ENCODE data around the gene CHD5. TPM values are rescaled to one million over a fixed set of nuclear protein-coding genes. Genes with fewer than 3 reads are reported as not detected.

CHD5 gene
- polyA plus RNA-seq, 2 of the 4 experiments (the other 2 are of a cell fraction) = 0.21 to 0.66 TPM

- Histone ChIP-seq H3K4me1 (no peaks in the 10 kb centered on the region), H3K27ac (no peak overlapping the region), H3K9me3 (no peaks in the 10 kb centered on the region), H3K4me2 (no peak overlapping the region), H3K4me3 (no peak overlapping the region)
- WGBS (ENCODE audit: missing lambda C conversion rate) = 71% methylated on average over 2 of the region's 2 CpGs
- ChIA-PET POLR2A (no interaction called here), CTCF (no interaction called here)
- TF ChIP-seq KDM5A (IDR thresholded peaks at IDR 0.05) (no peak), CHD2 (IDR thresholded peaks at IDR 0.05; ENCODE audit: low read length, partially characterized antibody) (no peak), FOSL2 (IDR thresholded peaks at IDR 0.05) (no peak), FOSL2 (CRISPR knock-in tag; IDR thresholded peaks at IDR 0.05) (no peak), ESRRA (IDR thresholded peaks at IDR 0.05; ENCODE audit: borderline replicate concordance, low read length) (no peak), RNF2 (IDR thresholded peaks at IDR 0.05; ENCODE audit: borderline replicate concordance, low read depth) (no peak), CBX8 (IDR thresholded peaks at IDR 0.05) (no peak), SMC3 (IDR thresholded peaks at IDR 0.05) (no peak), EHMT2 (IDR thresholded peaks at IDR 0.05; ENCODE audit: low read depth) (no peak), MAX (IDR thresholded peaks at IDR 0.05) (no peak), BHLHE40 (IDR thresholded peaks at IDR 0.05; ENCODE audit: low read depth, low read length) (no peak)
- no peak for ATAC-seq
- no peak for FAIRE-seq
- no peak for DNase-seq (ENCODE audit: low read depth in 1 of 2, low spot score in 1 of 2)
Measured at GRCh38 chr1:6140413-6140812, 39.7 kb downstream of the CHD5 start.

DNA sequence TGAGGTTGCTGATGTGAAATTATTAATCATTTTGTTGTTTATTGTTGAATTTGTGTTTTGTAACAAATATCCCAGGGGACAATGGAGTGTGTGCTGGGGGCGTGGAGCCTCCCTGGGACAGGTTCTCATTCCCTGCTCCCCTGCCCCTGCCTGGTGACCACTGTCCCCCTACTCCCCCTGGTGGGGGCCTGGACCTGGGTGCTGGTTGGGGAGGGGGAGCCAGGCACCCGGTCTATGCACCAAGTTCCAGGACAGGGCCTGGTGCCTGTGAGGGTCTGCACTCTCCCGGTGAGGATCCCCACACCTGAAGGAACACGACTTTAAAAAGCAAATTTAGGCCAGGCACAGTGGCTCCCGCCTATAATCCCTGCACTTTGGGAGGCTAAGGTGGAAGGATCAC lies 42.4 kb downstream of the CHD5 start:
- ChIA-PET POLR2A (no interaction called here), CTCF (no interaction called here)
- FAIRE-seq (no peak), DNase-seq (ENCODE audit: low read depth in 1 of 2, low spot score in 1 of 2) (no peak), ATAC-seq (no peak)
- TF ChIP-seq TFCP2L1 (CRISPR knock-in tag; IDR thresholded peaks at IDR 0.05) (no peak), HES2 (IDR thresholded peaks at IDR 0.05) (no peak), FOSB (CRISPR knock-in tag; IDR thresholded peaks at IDR 0.05) (no peak), RARB (CRISPR knock-in tag; IDR thresholded peaks at IDR 0.05) (no peak), RFX5 (IDR thresholded peaks at IDR 0.05) (no peak), CBX2 (IDR thresholded peaks at IDR 0.05; ENCODE audit: borderline replicate concordance, low read depth) (no peak), BCL3 (IDR thresholded peaks at IDR 0.05) (no peak), RAD21 (conservative IDR thresholded peaks at IDR 0.05 in 1 of 2, IDR thresholded peaks at IDR 0.05 in 1 of 2) (no peak), CHD2 (IDR thresholded peaks at IDR 0.05; ENCODE audit: low read length, partially characterized antibody) (no peak), MAX (IDR thresholded peaks at IDR 0.05) (no peak), FOSL2 (IDR thresholded peaks at IDR 0.05) (no peak), FOSL2 (CRISPR knock-in tag; IDR thresholded peaks at IDR 0.05) (no peak), USF2 (IDR thresholded peaks at IDR 0.05) (no peak), HOXA7 (CRISPR knock-in tag; IDR thresholded peaks at IDR 0.05) (no peak), ATOH8 (CRISPR knock-in tag; IDR thresholded peaks at IDR 0.05; ENCODE audit: low read depth) (no peak), HOXB5 (CRISPR knock-in tag; IDR thresholded peaks at IDR 0.05) (no peak), HOXB13 (CRISPR knock-in tag; IDR thresholded peaks at IDR 0.05; ENCODE audit: low read depth) (no peak)
- TF ChIP-seq, protein P1, sequence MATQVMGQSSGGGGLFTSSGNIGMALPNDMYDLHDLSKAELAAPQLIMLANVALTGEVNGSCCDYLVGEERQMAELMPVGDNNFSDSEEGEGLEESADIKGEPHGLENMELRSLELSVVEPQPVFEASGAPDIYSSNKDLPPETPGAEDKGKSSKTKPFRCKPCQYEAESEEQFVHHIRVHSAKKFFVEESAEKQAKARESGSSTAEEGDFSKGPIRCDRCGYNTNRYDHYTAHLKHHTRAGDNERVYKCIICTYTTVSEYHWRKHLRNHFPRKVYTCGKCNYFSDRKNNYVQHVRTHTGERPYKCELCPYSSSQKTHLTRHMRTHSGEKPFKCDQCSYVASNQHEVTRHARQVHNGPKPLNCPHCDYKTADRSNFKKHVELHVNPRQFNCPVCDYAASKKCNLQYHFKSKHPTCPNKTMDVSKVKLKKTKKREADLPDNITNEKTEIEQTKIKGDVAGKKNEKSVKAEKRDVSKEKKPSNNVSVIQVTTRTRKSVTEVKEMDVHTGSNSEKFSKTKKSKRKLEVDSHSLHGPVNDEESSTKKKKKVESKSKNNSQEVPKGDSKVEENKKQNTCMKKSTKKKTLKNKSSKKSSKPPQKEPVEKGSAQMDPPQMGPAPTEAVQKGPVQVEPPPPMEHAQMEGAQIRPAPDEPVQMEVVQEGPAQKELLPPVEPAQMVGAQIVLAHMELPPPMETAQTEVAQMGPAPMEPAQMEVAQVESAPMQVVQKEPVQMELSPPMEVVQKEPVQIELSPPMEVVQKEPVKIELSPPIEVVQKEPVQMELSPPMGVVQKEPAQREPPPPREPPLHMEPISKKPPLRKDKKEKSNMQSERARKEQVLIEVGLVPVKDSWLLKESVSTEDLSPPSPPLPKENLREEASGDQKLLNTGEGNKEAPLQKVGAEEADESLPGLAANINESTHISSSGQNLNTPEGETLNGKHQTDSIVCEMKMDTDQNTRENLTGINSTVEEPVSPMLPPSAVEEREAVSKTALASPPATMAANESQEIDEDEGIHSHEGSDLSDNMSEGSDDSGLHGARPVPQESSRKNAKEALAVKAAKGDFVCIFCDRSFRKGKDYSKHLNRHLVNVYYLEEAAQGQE (IDR thresholded peaks at IDR 0.05) = no peak
- Histone ChIP-seq H3K4me3 (no peak overlapping the region), H3K9me3 (no peaks in the 10 kb centered on the region), H3K4me2 (no peak overlapping the region), H3K4me1 (no peaks in the 10 kb centered on the region), H3K27ac (no peak overlapping the region)
- 36% methylated on average over 4 of the region's 5 CpGs for WGBS (ENCODE audit: missing lambda C conversion rate)
